Measurements from ENCODE around the gene HOXA10. TPM values are rescaled to one million over a fixed set of nuclear protein-coding genes. Genes with fewer than 3 reads are reported as not detected.

The HOXA10 gene
- total RNA-seq, 2 donors from 2014 or later = not detected

- Mint-ChIP-seq H3K27ac (no peak overlapping the region), H3K4me3 (peak overlapping the region; percentile 27), H3K36me3 (ENCODE audit: low read depth) (no peaks in the 10 kb centered on the region), H3K9me3 (no peaks in the 10 kb centered on the region), H3K27me3 (ENCODE audit: insufficient read depth) (peaks cover 100% of the 10 kb centered on the region), H3K4me1 (peaks cover 6% of the 10 kb centered on the region)
- peak; percentile 64 for DNase-seq
- Histone ChIP-seq H3K27me3 (ENCODE audit: control insufficient read depth, insufficient read depth, low read length, poor library complexity, severe bottlenecking) (peaks cover 98% of the 10 kb centered on the region), H3K9me3 (ENCODE audit: control insufficient read depth, low read length) (no peaks in the 10 kb centered on the region), H3K4me3 (ENCODE audit: low read length) (no peak overlapping the region), H3K36me3 (ENCODE audit: control insufficient read depth, insufficient read depth, low read length) (no peaks in the 10 kb centered on the region), H3K4me1 (ENCODE audit: control insufficient read depth, insufficient read depth, low read length) (no peaks in the 10 kb centered on the region), H3K27ac (ENCODE audit: low read depth, low read length) (no peak overlapping the region), H3K9ac (ENCODE audit: extremely low read depth, low read length, poor library complexity, severe bottlenecking) (no peak overlapping the region)
- 20 to 40% methylated on average over 3 to 8 of the region's 8 CpGs for WGBS, 2 experiments (ENCODE audit: insufficient coverage in 1 of 2, insufficient read length in 1 of 2)
- no peak for TF ChIP-seq CTCF (conservative IDR thresholded peaks at IDR 0.05)
These were observed 40.3 kb upstream of the HOXA10 start for GRCh38 chr7:27214239-27214950.

- peak; percentile 26 for TF ChIP-seq CTCF (conservative IDR thresholded peaks at IDR 0.05)
- Histone ChIP-seq H3K36me3 (ENCODE audit: control insufficient read depth, insufficient read depth, low read length) (no peaks in the 10 kb centered on the region), H3K9me3 (ENCODE audit: control insufficient read depth, low read length) (no peaks in the 10 kb centered on the region), H3K4me3 (ENCODE audit: low read length) (no peak overlapping the region), H3K4me1 (ENCODE audit: control insufficient read depth, insufficient read depth, low read length) (no peaks in the 10 kb centered on the region), H3K27ac (ENCODE audit: low read depth, low read length) (no peak overlapping the region), H3K27me3 (ENCODE audit: control insufficient read depth, insufficient read depth, low read length, poor library complexity, severe bottlenecking) (peaks cover 98% of the 10 kb centered on the region), H3K9ac (ENCODE audit: extremely low read depth, low read length, poor library complexity, severe bottlenecking) (no peak overlapping the region)
- DNase-seq = peak; percentile 76
- H3K36me3 Mint-ChIP-seq (ENCODE audit: low read depth) = no peaks in the 10 kb centered on the region
- H3K4me1 Mint-ChIP-seq = peaks cover 6% of the 10 kb centered on the region
- H3K27me3 Mint-ChIP-seq (ENCODE audit: insufficient read depth) = peaks cover 100% of the 10 kb centered on the region
- no peaks in the 10 kb centered on the region for H3K9me3 Mint-ChIP-seq
- H3K27ac Mint-ChIP-seq = no peak overlapping the region
- peak overlapping the region; percentile 27 for H3K4me3 Mint-ChIP-seq
- WGBS, 2 experiments (ENCODE audit: insufficient coverage in 1 of 2, insufficient read length in 1 of 2) = 30 to 37% methylated on average over 28 to 50 of the region's 50 CpGs
These were observed 39.5 kb upstream of the HOXA10 start for GRCh38 chr7:27213433-27214238.

GRCh38 chr7:27212497-27213432, 38.6 kb upstream of the HOXA10 start:
- Mint-ChIP-seq H3K36me3 (ENCODE audit: low read depth) (no peaks in the 10 kb centered on the region), H3K4me3 (peak overlapping the region; percentile 16), H3K27me3 (ENCODE audit: insufficient read depth) (peaks cover 100% of the 10 kb centered on the region), H3K9me3 (no peaks in the 10 kb centered on the region), H3K4me1 (peaks cover 6% of the 10 kb centered on the region), H3K27ac (no peak overlapping the region)
- 20 to 36% methylated on average over 29 to 52 of the region's 52 CpGs for WGBS, 2 experiments (ENCODE audit: insufficient coverage in 1 of 2, insufficient read length in 1 of 2)
- peak; percentile 42 for DNase-seq
- Histone ChIP-seq H3K36me3 (ENCODE audit: control insufficient read depth, insufficient read depth, low read length) (no peaks in the 10 kb centered on the region), H3K4me1 (ENCODE audit: control insufficient read depth, insufficient read depth, low read length) (no peaks in the 10 kb centered on the region), H3K27ac (ENCODE audit: low read depth, low read length) (no peak overlapping the region), H3K4me3 (ENCODE audit: low read length) (peak overlapping the region; percentile 56), H3K9me3 (ENCODE audit: control insufficient read depth, low read length) (no peaks in the 10 kb centered on the region), H3K27me3 (ENCODE audit: control insufficient read depth, insufficient read depth, low read length, poor library complexity, severe bottlenecking) (peaks cover 99% of the 10 kb centered on the region), H3K9ac (ENCODE audit: extremely low read depth, low read length, poor library complexity, severe bottlenecking) (no peak overlapping the region)
- TF ChIP-seq CTCF (conservative IDR thresholded peaks at IDR 0.05) = no peak

Measured in endodermal cell (in vitro differentiated cells).